ENCODE data around the gene CHRNA5.

The CHRNA5 gene

GRCh38 chr15:78620021-78620526 lies 54.8 kb downstream of the CHRNA5 start:
- Histone ChIP-seq H3K9me3 (ENCODE audit: insufficient read depth, low read length) (no peaks in the 10 kb centered on the region), H3K4me1 (ENCODE audit: low read length) (no peaks in the 10 kb centered on the region), H3K4me2 (ENCODE audit: low read length) (no peak overlapping the region), H3K27me3 (ENCODE audit: low read depth, low read length) (no peaks in the 10 kb centered on the region), H2AFZ (ENCODE audit: low read depth, low read length) (no peak overlapping the region), H3K79me2 (ENCODE audit: low read length) (no peaks in the 10 kb centered on the region), H3K4me3 (ENCODE audit: low read length) (no peak overlapping the region), H3K27ac (ENCODE audit: low read length) (no peak overlapping the region), H3K9ac (ENCODE audit: low read length) (no peak overlapping the region), H3K36me3 (replicated peaks; ENCODE audit: low read depth, low read length) (no peaks in the 10 kb centered on the region), H4K20me1 (ENCODE audit: insufficient read depth, low read length) (no peaks in the 10 kb centered on the region)
- TF ChIP-seq CTCF (IDR thresholded peaks at IDR 0.05; ENCODE audit: low read depth, low read length) (no peak), EZH2phosphoT487 (IDR thresholded peaks at IDR 0.05; ENCODE audit: low read depth) (no peak)

- no peak within 1 kb of the TSS for H3K4me3 ChIP-seq (ENCODE audit: low read length)
- no peaks in the 10 kb centered on the region for H3K79me2 ChIP-seq (ENCODE audit: low read length)
- H3K4me1 ChIP-seq (ENCODE audit: low read length) = no peaks in the 10 kb centered on the region
- no peak for TF ChIP-seq CTCF (IDR thresholded peaks at IDR 0.05; ENCODE audit: low read depth, low read length)
- TF ChIP-seq EZH2phosphoT487 (IDR thresholded peaks at IDR 0.05; ENCODE audit: low read depth) = no peak
- H4K20me1 ChIP-seq (ENCODE audit: insufficient read depth, low read length) = no peaks in the 10 kb centered on the region
- no peaks in the 10 kb centered on the region for H3K36me3 ChIP-seq (replicated peaks; ENCODE audit: low read depth, low read length)
- H3K27me3 ChIP-seq (ENCODE audit: low read depth, low read length) = no peaks in the 10 kb centered on the region
- no peaks in the 10 kb centered on the region for H3K9me3 ChIP-seq (ENCODE audit: insufficient read depth, low read length)
- H3K9ac ChIP-seq (ENCODE audit: low read length) = no peak within 1 kb of the TSS
- no peak within 1 kb of the TSS for H3K4me2 ChIP-seq (ENCODE audit: low read length)
- H3K27ac ChIP-seq (ENCODE audit: low read length) = no peak within 1 kb of the TSS
- H2AFZ ChIP-seq (ENCODE audit: low read depth, low read length) = no peak within 1 kb of the TSS
Observed at GRCh38 chr15:78620527-78621421, 55.5 kb downstream of the CHRNA5 start, which contains the start of gene CHRNA3. TSS of gene CHRNA3 (minus strand) at chr15:78620996. CDS start at chr15:78620794, 202 bp downstream.

GRCh38 chr15:78621810-78622402 lies 56.6 kb downstream of the CHRNA5 start:
- Histone ChIP-seq H3K9ac (ENCODE audit: low read length) (no peak overlapping the region), H3K4me2 (ENCODE audit: low read length) (no peak overlapping the region), H3K9me3 (ENCODE audit: insufficient read depth, low read length) (no peaks in the 10 kb centered on the region), H3K4me1 (ENCODE audit: low read length) (no peaks in the 10 kb centered on the region), H3K36me3 (replicated peaks; ENCODE audit: low read depth, low read length) (no peaks in the 10 kb centered on the region), H3K79me2 (ENCODE audit: low read length) (no peaks in the 10 kb centered on the region), H2AFZ (ENCODE audit: low read depth, low read length) (no peak overlapping the region), H3K27me3 (ENCODE audit: low read depth, low read length) (peaks cover under 1% of the 10 kb centered on the region; the same call in 1 of the 2 replicates), H4K20me1 (ENCODE audit: insufficient read depth, low read length) (no peaks in the 10 kb centered on the region), H3K27ac (ENCODE audit: low read length) (no peak overlapping the region), H3K4me3 (ENCODE audit: low read length) (no peak overlapping the region)
- no peak for TF ChIP-seq CTCF (IDR thresholded peaks at IDR 0.05; ENCODE audit: low read depth, low read length)
- no peak for TF ChIP-seq EZH2phosphoT487 (IDR thresholded peaks at IDR 0.05; ENCODE audit: low read depth)
